MCF 10A (cell line): ENCODE measurements around the gene UQCRH. TPM values are rescaled to one million over a fixed set of nuclear protein-coding genes. Genes with fewer than 3 reads are reported as not detected.
A peak's percentile ranks its signal among the peaks of the same experiment; 100 is the strongest.

Experiments
- BruUV-seq: library from RNA; stranded (reverse); fragments of 400-500 nt; replicated peaks from 2 replicates; lab custom pipeline; 2021; lab: Mats Ljungman, UMichigan
- CTCF ChIA-PET: fragments of 300-600 bp; sonication (Branson Sonifier 250); formaldehyde crosslinking; extraction: SDS; loops from one replicate; lab custom pipeline; 2021; ENCODE audit warnings: antibody characterized with exemption, inconsistent platforms; lab: Yijun Ruan, JAX
- POLR2A ChIA-PET: fragments of 300-600, 350-650 bp; sonication (Branson Sonifier 250); formaldehyde crosslinking; extraction: SDS; loops from one replicate; lab custom pipeline; 2020; ENCODE audit warnings: antibody characterized with exemption, inconsistent platforms; lab: Yijun Ruan, JAX
- DNase-seq: peaks from one replicate; pipeline ENCODE4 v3.0.0-alpha.2; 2018; ENCODE audit not compliant: unreplicated experiment
- H3K27ac Mint-ChIP-seq: one replicate; pipeline ENCODE4 v1.8.0; 2022; ENCODE audit warnings: mild to moderate bottlenecking, low read depth, mixed read lengths; ENCODE audit not compliant: unreplicated experiment
- H3K27me3 Mint-ChIP-seq: one replicate; pipeline ENCODE4 v1.8.0; 2022; ENCODE audit warnings: mixed read lengths; ENCODE audit not compliant: insufficient read depth, unreplicated experiment
- H3K36me3 Mint-ChIP-seq: one replicate; pipeline ENCODE4 v1.8.0; 2022; ENCODE audit warnings: mild to moderate bottlenecking, moderate library complexity, mixed read lengths; ENCODE audit not compliant: insufficient read depth, unreplicated experiment
- H3K4me1 Mint-ChIP-seq: one replicate; pipeline ENCODE4 v1.8.0; 2022; ENCODE audit warnings: mixed read lengths; ENCODE audit not compliant: insufficient read depth, unreplicated experiment
- H3K4me3 Mint-ChIP-seq: one replicate; pipeline ENCODE4 v1.8.0; 2022; ENCODE audit warnings: mild to moderate bottlenecking, moderate library complexity, mixed read lengths; ENCODE audit not compliant: unreplicated experiment
- H3K9me3 Mint-ChIP-seq: one replicate; pipeline ENCODE4 v1.8.0; 2022; ENCODE audit warnings: mixed read lengths; ENCODE audit not compliant: unreplicated experiment
- CTCF ChIP-seq: fragments of 200-600 bp; IDR thresholded peaks from one replicate; pipeline ENCODE4 v1.8.0; 2022; ENCODE audit warnings: antibody characterized with exemption, mild to moderate bottlenecking; ENCODE audit not compliant: unreplicated experiment
- intact Hi-C: fragments of 100-400 bp; cut with micrococcal nuclease; formaldehyde crosslinking; loops from 2 replicates; pipeline ENCODE4 v1.14.1; 2022
- total RNA-seq: library from RNA; stranded (reverse); gene quantifications from 2 replicates; pipeline ENCODE4 v1.2.3, GENCODE V29; 2022

Gene UQCRH
- total RNA-seq, 1 experiment from 2014 or later: 299 TPM

- intact Hi-C loops: no loop called here
- TF ChIP-seq CTCF: no peak
- CTCF ChIA-PET: interaction anchor here (0.5 to 0.8 kb wide), 3 partner anchors 70 to 867 kb away, joined by 3 to 4 read pairs (median 4); no protein-coding TSS in a partner anchor
- no TSS peak for BruUV-seq
- H3K27ac Mint-ChIP-seq: peak overlapping the region; percentile 33
- H3K9me3 Mint-ChIP-seq: no peaks in the 10 kb centered on the region
- peaks cover 29% of the 10 kb centered on the region for H3K36me3 Mint-ChIP-seq
- H3K4me3 Mint-ChIP-seq: no peak overlapping the region
- DNase-seq: no peak
- H3K4me1 Mint-ChIP-seq: no peaks in the 10 kb centered on the region
- no peaks in the 10 kb centered on the region for H3K27me3 Mint-ChIP-seq
- POLR2A ChIA-PET: interaction anchor here (0.7 kb wide), 1 partner anchor 25 kb away, joined by 3 read pairs; no protein-coding TSS in a partner anchor
Measured at GRCh38 chr1:46262508-46262907, 41.0 kb upstream of the UQCRH start.

- Mint-ChIP-seq H3K4me1 (no peaks in the 10 kb centered on the region), H3K36me3 (peaks cover 33% of the 10 kb centered on the region), H3K27ac (no peak overlapping the region), H3K9me3 (no peaks in the 10 kb centered on the region), H3K4me3 (no peak overlapping the region), H3K27me3 (no peaks in the 10 kb centered on the region)
- no TSS peak for BruUV-seq
- no peak for DNase-seq
- no peak for TF ChIP-seq CTCF
- CTCF ChIA-PET: interaction anchor here (0.6 to 0.8 kb wide), 2 partner anchors 144 to 866 kb away, joined by 3 to 4 read pairs; no protein-coding TSS in a partner anchor
- intact Hi-C loops: no loop called here
- POLR2A ChIA-PET: interaction anchor here (0.7 kb wide), 1 partner anchor 24 kb away, joined by 3 read pairs; no protein-coding TSS in a partner anchor
Measured at GRCh38 chr1:46263146-46263545, 40.4 kb upstream of the UQCRH start.

GRCh38 chr1:46268578-46268977, 34.9 kb upstream of the UQCRH start:
- CTCF ChIA-PET: no interaction called here
- POLR2A ChIA-PET: interaction anchor here (0.6 kb wide), 1 partner anchor 1230 kb away, joined by 4 read pairs; no protein-coding TSS in a partner anchor
- no peak for DNase-seq
- Mint-ChIP-seq H3K27me3 (no peaks in the 10 kb centered on the region), H3K4me1 (no peaks in the 10 kb centered on the region), H3K9me3 (no peaks in the 10 kb centered on the region), H3K27ac (no peak overlapping the region), H3K36me3 (peaks cover 29% of the 10 kb centered on the region), H3K4me3 (no peak overlapping the region)
- intact Hi-C loops: no loop called here
- no TSS peak for BruUV-seq
- TF ChIP-seq CTCF: no peak

- H3K27ac Mint-ChIP-seq: no peak overlapping the region
- intact Hi-C loops: no loop called here
- H3K36me3 Mint-ChIP-seq: peaks cover 52% of the 10 kb centered on the region
- H3K27me3 Mint-ChIP-seq: no peaks in the 10 kb centered on the region
- H3K9me3 Mint-ChIP-seq: no peaks in the 10 kb centered on the region
- no peak for TF ChIP-seq CTCF
- no peak overlapping the region for H3K4me3 Mint-ChIP-seq
- BruUV-seq: no TSS peak
- ChIA-PET CTCF (interaction anchor here (0.6 to 1.2 kb wide), 3 partner anchors 30 to 643 kb away, joined by 3 to 7 read pairs (median 4); no protein-coding TSS in a partner anchor), POLR2A (interaction anchor here (1.3 to 2.1 kb wide), 7 partner anchors 9 to 29 kb away, joined by 3 to 8 read pairs (median 5); partner anchors contain the start of genes LRRC41 and UQCRH)
- no peak for DNase-seq
- H3K4me1 Mint-ChIP-seq: no peaks in the 10 kb centered on the region
Measured at GRCh38 chr1:46274225-46275029, 29.1 kb upstream of the UQCRH start.
